ENCODE measurements around the gene WSCD1.

The WSCD1 gene

DNA sequence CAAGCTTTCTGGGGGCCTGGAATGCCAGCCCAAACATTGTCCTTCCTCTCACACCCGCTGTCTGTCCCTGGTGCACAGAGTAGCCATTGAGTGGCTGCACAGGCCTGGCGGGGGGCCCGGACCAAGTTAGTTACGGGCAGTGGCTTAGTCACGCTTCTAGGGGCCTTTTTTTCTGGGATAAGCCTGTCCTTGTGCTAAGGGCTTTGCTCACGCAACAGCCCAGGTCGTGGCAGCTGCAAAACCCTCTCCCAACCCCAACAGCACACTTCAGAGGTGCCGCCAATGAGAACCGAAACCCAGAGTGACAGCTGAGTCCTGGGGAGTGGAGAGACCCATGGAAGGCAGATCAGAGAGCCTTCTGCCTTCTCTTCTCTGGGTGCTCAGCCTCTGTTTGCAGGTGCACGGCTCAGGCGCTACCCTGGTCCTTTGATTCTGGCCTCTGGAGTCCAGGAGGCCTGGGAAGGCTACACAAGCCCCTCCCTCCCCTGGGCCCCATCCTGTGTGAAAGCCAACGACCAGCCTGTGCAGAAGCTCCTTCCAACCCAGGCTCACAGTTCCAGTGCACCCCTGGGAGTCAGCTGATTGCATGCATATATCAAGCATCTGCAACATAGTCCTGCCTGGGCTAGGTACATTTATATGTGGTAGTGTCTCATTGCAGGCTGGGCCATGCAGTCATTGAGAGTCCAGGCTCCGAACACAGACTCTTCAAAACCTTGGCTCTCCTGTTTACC lies 9.1 kb downstream of the WSCD1 start:
- H3K4me3 ChIP-seq (ENCODE audit: control insufficient read depth, low read depth, low read length): no peak overlapping the region
- TF ChIP-seq, protein P1, sequence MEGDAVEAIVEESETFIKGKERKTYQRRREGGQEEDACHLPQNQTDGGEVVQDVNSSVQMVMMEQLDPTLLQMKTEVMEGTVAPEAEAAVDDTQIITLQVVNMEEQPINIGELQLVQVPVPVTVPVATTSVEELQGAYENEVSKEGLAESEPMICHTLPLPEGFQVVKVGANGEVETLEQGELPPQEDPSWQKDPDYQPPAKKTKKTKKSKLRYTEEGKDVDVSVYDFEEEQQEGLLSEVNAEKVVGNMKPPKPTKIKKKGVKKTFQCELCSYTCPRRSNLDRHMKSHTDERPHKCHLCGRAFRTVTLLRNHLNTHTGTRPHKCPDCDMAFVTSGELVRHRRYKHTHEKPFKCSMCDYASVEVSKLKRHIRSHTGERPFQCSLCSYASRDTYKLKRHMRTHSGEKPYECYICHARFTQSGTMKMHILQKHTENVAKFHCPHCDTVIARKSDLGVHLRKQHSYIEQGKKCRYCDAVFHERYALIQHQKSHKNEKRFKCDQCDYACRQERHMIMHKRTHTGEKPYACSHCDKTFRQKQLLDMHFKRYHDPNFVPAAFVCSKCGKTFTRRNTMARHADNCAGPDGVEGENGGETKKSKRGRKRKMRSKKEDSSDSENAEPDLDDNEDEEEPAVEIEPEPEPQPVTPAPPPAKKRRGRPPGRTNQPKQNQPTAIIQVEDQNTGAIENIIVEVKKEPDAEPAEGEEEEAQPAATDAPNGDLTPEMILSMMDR (IDR thresholded peaks at IDR 0.05; ENCODE audit: control insufficient read depth, insufficient read depth, low read depth, low read length, missing control alignments): no peak
- no peak for DNase-seq (ENCODE audit: low read depth)

DNA sequence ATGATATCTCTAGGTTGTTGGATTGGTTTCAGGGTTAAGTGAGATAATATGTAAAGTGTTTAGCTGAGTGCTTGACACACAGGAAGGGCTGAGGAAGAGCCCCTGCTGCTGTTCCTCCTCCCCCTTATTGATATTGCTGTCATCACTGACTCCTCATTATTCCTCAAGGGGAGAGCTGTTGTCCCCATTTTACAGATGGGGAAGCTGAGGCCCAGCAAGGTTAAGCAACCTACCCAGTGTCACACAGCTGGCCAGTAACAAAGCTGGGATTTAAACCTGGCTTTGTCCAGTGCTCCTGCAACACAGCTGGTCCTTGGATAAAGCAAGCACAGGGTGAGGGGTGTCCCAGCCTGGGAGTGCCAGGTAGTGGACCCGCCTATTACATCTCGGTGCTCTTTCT lies 9.8 kb downstream of the WSCD1 start:
- no peak overlapping the region for H3K4me3 ChIP-seq (ENCODE audit: control insufficient read depth, low read depth, low read length)
- TF ChIP-seq, protein P1 (IDR thresholded peaks at IDR 0.05; ENCODE audit: control insufficient read depth, insufficient read depth, low read depth, low read length, missing control alignments): no peak
- no peak for DNase-seq (ENCODE audit: low read depth)

DNA sequence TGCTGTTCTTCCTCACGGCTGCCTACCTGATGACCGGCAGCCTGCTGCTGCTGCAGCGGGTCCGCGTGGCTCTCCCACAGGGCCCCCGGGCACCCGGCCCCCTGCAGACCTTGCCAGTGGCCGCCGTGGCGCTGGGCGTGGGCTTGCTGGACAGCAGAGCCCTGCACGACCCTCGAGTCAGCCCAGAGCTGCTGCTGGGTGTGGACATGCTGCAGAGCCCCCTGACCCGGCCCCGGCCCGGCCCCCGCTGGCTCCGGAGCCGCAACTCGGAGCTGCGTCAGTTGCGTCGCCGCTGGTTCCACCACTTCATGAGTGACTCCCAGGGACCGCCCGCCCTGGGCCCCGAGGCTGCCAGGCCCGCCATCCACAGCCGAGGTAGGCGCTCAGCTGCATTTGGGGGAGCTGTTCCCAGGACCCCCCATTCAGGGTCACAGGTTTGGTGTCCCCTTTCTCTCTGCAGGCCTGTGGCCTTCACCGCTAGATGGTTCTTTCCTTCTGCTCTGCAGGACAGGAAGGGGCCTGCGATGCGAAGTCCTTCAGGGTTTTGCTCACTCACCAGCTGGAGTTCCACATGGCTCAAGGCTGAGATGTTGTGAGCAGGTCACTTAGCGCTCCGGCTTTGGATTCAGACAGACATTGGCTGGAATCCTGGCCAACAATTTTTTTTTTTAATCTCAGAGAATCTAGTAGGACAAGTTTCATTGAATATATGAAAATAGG lies 10.7 kb downstream of the WSCD1 start:
- no peak for DNase-seq (ENCODE audit: low read depth)
- no peak overlapping the region for H3K4me3 ChIP-seq (ENCODE audit: control insufficient read depth, low read depth, low read length)
- TF ChIP-seq, protein P1 (IDR thresholded peaks at IDR 0.05; ENCODE audit: control insufficient read depth, insufficient read depth, low read depth, low read length, missing control alignments): no peak

DNA sequence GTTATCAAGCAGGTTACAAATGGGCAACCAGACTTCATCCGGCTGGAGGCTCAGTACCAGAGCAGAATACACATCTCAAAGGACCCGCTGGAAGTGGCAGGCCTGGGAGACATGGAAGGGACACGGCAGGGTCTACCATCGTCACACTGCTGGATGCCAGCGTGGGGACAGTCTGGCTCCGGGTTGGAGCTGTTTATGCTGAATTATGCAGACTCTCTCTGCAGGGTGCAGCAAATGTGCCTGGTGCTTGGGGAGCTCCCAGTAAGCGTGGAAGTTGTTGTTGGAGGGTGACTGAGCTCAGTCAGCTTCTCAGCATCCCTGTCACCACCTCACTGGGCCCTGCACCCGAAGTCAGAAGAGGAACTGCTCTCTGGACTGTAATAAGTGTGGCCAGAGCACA lies 12.2 kb downstream of the WSCD1 start:
- no peak for DNase-seq (ENCODE audit: low read depth)
- TF ChIP-seq, protein P1 (IDR thresholded peaks at IDR 0.05; ENCODE audit: control insufficient read depth, insufficient read depth, low read depth, low read length, missing control alignments): no peak
- no peak overlapping the region for H3K4me3 ChIP-seq (ENCODE audit: control insufficient read depth, low read depth, low read length)

DNA sequence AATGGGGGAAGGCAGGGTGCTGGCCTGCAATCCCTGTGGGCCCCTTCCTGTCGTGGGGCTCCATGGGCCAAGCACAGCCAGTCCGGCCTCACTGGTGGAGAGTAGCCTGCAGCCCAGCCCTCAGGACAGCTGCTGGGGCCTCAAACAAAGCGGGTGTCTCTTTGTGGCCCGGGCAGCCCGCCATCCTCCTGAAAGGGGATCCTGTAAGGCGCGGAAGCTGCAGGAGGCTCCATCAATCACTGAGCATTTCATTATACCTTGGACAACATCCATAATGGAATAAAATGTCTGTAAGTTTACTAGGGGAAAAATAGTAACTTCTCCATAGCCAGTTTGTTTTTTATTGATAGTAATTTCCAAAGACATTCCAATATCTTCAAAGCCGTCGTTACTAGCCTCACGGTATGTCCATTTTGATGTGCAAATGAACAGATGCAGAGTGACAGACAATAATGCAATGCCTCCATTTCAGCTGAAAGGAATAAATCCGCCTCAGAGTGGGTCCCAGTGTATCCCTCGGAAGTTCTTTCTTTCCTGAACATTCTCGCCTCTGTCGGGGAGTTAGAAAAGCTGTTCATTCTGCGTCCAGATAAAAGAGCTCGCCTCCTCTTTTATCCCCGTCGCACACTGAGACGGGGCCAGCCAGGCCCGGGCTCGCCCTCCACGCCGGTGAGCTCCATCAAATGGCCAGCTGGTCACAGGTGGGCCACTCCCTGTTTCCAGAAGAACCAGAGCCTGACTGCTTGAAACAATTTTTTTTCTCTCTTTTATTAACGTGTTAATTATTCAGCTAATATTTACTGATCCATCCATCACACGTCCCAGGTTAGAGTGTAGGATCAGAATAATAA lies 14.4 kb downstream of the WSCD1 start:
- H3K4me3 ChIP-seq (ENCODE audit: control insufficient read depth, low read depth, low read length): no peak overlapping the region
- TF ChIP-seq, protein P1 (IDR thresholded peaks at IDR 0.05; ENCODE audit: control insufficient read depth, insufficient read depth, low read depth, low read length, missing control alignments): no peak
- no peak for DNase-seq (ENCODE audit: low read depth)

DNA sequence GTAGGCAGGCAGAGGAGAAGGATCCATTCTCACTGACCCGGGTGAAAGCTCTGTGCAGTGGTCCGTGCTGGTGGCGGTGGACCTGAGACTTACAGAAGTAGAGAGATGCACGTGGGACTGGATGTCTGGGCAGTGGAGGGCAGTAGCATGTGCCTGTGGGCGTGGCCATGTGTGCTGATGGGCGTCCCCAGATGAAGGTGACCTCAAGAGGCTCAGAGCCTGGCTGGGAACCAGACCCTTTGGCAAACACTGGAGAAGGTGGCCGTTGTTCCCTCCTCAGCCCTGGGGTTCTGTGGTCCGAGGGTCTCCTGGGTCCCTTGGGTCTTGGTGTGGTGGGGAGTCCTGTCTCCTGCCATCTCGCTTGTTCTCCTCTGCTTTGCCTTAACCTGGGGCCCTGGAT lies 15.6 kb downstream of the WSCD1 start:
- TF ChIP-seq, protein P1 (IDR thresholded peaks at IDR 0.05; ENCODE audit: control insufficient read depth, insufficient read depth, low read depth, low read length, missing control alignments): no peak
- no peak for DNase-seq (ENCODE audit: low read depth)
- H3K4me3 ChIP-seq (ENCODE audit: control insufficient read depth, low read depth, low read length): no peak overlapping the region
